DOHH2 (cell line): Measurements from ENCODE around the gene IFNGR2.

Experiments used
- EZH2phosphoT487 ChIP-seq: fragments of 200-600 bp; sonication (generic); IDR thresholded peaks from 2 replicates; pipeline ENCODE4 v1.6.1; 2017; ENCODE audit warnings: borderline replicate concordance, mild to moderate bottlenecking, antibody characterized with exemption, low read length, moderate library complexity, mixed read lengths
- TF ChIP-seq, protein P1 (sequence below): fragments of 200-600 bp; sonication (generic); IDR thresholded peaks from one replicate; pipeline ENCODE4 v1.5.1; 2014; ENCODE audit warnings: antibody characterized with exemption, mild to moderate bottlenecking, low read depth, low read length; ENCODE audit not compliant: poor library complexity, severe bottlenecking

DNA sequence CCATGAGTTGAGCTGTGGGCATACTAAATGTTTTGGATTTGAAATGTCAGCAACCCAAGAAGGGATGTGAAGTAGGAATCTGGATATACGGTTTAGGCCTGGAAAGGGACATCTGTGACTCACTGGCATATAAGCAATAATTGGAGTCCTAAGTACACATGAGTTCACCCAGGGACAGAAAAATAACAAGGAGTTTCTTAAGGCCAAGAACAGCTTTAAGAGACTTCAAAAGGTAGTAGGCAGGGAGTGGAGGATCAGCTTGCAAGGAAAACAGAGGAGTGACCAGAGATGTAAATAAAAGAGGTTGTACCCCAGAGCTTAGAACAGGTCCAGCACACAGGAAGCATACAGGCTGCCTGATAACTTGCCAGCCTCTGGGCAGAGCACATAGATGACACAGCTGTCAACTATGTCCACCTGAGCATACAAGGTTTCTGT, 48.4 kb downstream of the IFNGR2 start:
- TF ChIP-seq, protein P1, sequence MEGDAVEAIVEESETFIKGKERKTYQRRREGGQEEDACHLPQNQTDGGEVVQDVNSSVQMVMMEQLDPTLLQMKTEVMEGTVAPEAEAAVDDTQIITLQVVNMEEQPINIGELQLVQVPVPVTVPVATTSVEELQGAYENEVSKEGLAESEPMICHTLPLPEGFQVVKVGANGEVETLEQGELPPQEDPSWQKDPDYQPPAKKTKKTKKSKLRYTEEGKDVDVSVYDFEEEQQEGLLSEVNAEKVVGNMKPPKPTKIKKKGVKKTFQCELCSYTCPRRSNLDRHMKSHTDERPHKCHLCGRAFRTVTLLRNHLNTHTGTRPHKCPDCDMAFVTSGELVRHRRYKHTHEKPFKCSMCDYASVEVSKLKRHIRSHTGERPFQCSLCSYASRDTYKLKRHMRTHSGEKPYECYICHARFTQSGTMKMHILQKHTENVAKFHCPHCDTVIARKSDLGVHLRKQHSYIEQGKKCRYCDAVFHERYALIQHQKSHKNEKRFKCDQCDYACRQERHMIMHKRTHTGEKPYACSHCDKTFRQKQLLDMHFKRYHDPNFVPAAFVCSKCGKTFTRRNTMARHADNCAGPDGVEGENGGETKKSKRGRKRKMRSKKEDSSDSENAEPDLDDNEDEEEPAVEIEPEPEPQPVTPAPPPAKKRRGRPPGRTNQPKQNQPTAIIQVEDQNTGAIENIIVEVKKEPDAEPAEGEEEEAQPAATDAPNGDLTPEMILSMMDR = no peak
- no peak for TF ChIP-seq EZH2phosphoT487
